ENCODE results near the gene CHRNG.

Gene CHRNG

GRCh38 chr2:232533944-232534710 is 5.4 kb upstream of the CHRNG start:
- no peak for TF ChIP-seq CTCF (IDR thresholded peaks at IDR 0.05; ENCODE audit: borderline replicate concordance, insufficient read depth, low read depth, low read length)
- no peak overlapping the region for H3K4me3 ChIP-seq (ENCODE audit: low read depth, low read length)

- no peak overlapping the region for H3K4me3 ChIP-seq (ENCODE audit: low read depth, low read length)
- no peak for TF ChIP-seq CTCF (IDR thresholded peaks at IDR 0.05; ENCODE audit: borderline replicate concordance, insufficient read depth, low read depth, low read length)
These were observed 4.4 kb upstream of the CHRNG start for GRCh38 chr2:232534940-232535651.

- TF ChIP-seq CTCF (IDR thresholded peaks at IDR 0.05; ENCODE audit: borderline replicate concordance, insufficient read depth, low read depth, low read length) = no peak
- H3K4me3 ChIP-seq (ENCODE audit: low read depth, low read length) = no peak overlapping the region
These were observed 3.5 kb upstream of the CHRNG start for GRCh38 chr2:232535761-232536530.

- H3K4me3 ChIP-seq (ENCODE audit: low read depth, low read length) = no peak overlapping the region
- TF ChIP-seq CTCF (IDR thresholded peaks at IDR 0.05; ENCODE audit: borderline replicate concordance, insufficient read depth, low read depth, low read length) = peak; percentile 48; the same call in 1 of the 2 replicates
These were observed 2.4 kb upstream of the CHRNG start for GRCh38 chr2:232537079-232537478.

GRCh38 chr2:232537499-232537898 is 2.0 kb upstream of the CHRNG start:
- H3K4me3 ChIP-seq (ENCODE audit: low read depth, low read length) = no peak overlapping the region
- no peak for TF ChIP-seq CTCF (IDR thresholded peaks at IDR 0.05; ENCODE audit: borderline replicate concordance, insufficient read depth, low read depth, low read length)

- TF ChIP-seq CTCF (IDR thresholded peaks at IDR 0.05; ENCODE audit: borderline replicate concordance, insufficient read depth, low read depth, low read length) = no peak
- H3K4me3 ChIP-seq (ENCODE audit: low read depth, low read length) = no peak overlapping the region
These were observed 821 bp upstream of the CHRNG start for GRCh38 chr2:232538671-232539070.

Data from GM12875 (cell line).